HepG2 (cell line): Measurements from ENCODE around the gene ZNF548. TPM values are rescaled to one million over a fixed set of nuclear protein-coding genes. Genes with fewer than 3 reads are reported as not detected.

ENCODE experiments used
- GABPB1 ChIP-seq: IDR thresholded peaks from 2 replicates; pipeline ENCODE4 v1.6.1; 2016; ENCODE audit warnings: mild to moderate bottlenecking, missing genetic modification reagents, moderate library complexity, missing compliant biosample characterization
- MBD4 ChIP-seq: IDR thresholded peaks from 2 replicates; pipeline ENCODE4 v1.6.1; 2012; ENCODE audit warnings: low read length, inconsistent platforms, borderline replicate concordance
- PCBP1 ChIP-seq: fragments of 200-400 bp; formaldehyde crosslinking; IDR thresholded peaks from 2 replicates; pipeline ENCODE4 v1.6.1; 2017; ENCODE audit warnings: mild to moderate bottlenecking, low read depth, low read length, borderline replicate concordance
- POLR2A ChIP-seq, 2 experiments: IDR thresholded peaks; 2 replicates each; pipeline ENCODE4 v1.6.1; 2011; ENCODE audit warnings: low read depth in 2 of 2, low read length in 2 of 2, mild to moderate bottlenecking in 1 of 2, moderate library complexity in 1 of 2; ENCODE audit not compliant: insufficient read depth in 1 of 2
- RAD21 ChIP-seq: fragments of 450-650 bp; formaldehyde crosslinking; IDR thresholded peaks from 2 replicates; pipeline ENCODE4 v1.5.0; 2020; ENCODE audit warnings: mild to moderate bottlenecking
- RARA ChIP-seq: IDR thresholded peaks from 2 replicates; pipeline ENCODE4 v1.6.1; 2016; ENCODE audit warnings: missing genetic modification reagents, missing compliant biosample characterization
- REPIN1 ChIP-seq: sonication (generic); formaldehyde crosslinking; IDR thresholded peaks from 2 replicates; pipeline ENCODE4 v1.8.0; 2022; ENCODE audit warnings: missing genetic modification reagents, low read depth, mild to moderate bottlenecking, borderline replicate concordance
- RFXANK ChIP-seq: IDR thresholded peaks from 2 replicates; pipeline ENCODE4 v1.6.1; 2016
- RXRB ChIP-seq: IDR thresholded peaks from 2 replicates; pipeline ENCODE4 v1.6.1; 2016; ENCODE audit warnings: borderline replicate concordance, missing genetic modification reagents, missing compliant biosample characterization
- SMC3 ChIP-seq: IDR thresholded peaks from 2 replicates; pipeline ENCODE4 v1.6.1; 2011; ENCODE audit warnings: low read length, improper control_type of control experiment
- SP2 ChIP-seq: sonication (generic); formaldehyde crosslinking; IDR thresholded peaks from 2 replicates; pipeline ENCODE4 v1.5.1; 2020; ENCODE audit warnings: mild to moderate bottlenecking, missing genetic modification reagents
- TARDBP ChIP-seq: sonication (generic); formaldehyde crosslinking; IDR thresholded peaks from 2 replicates; pipeline ENCODE4 v1.8.0; 2022; ENCODE audit warnings: mild to moderate bottlenecking, missing genetic modification reagents
- TBX2 ChIP-seq: sonication (generic); formaldehyde crosslinking; IDR thresholded peaks from 2 replicates; pipeline ENCODE4 v1.5.0; 2020; ENCODE audit warnings: missing genetic modification reagents, mild to moderate bottlenecking, borderline replicate concordance
- TMF1 ChIP-seq: sonication (generic); formaldehyde crosslinking; IDR thresholded peaks from 2 replicates; pipeline ENCODE4 v1.8.1; 2022; ENCODE audit warnings: low read depth, missing genetic modification reagents
- XRCC5 ChIP-seq: fragments of 200-400 bp; formaldehyde crosslinking; optimal IDR thresholded peaks from 2 replicates; pipeline ENCODE3; 2017; ENCODE audit warnings: mild to moderate bottlenecking, low read length
- ZFY ChIP-seq: sonication (generic); formaldehyde crosslinking; IDR thresholded peaks from 2 replicates; pipeline ENCODE4 v1.4.0; 2020; ENCODE audit warnings: missing genetic modification reagents
- ZNF143 ChIP-seq: sonication (generic); formaldehyde crosslinking; IDR thresholded peaks from 2 replicates; pipeline ENCODE4 v1.4.0; 2020; ENCODE audit warnings: missing genetic modification reagents
- ZNF263 ChIP-seq: sonication (generic); formaldehyde crosslinking; IDR thresholded peaks from 2 replicates; pipeline ENCODE4 v1.4.0; 2020; ENCODE audit warnings: missing genetic modification reagents
- polyA plus RNA-seq, 8 experiments: library from polyadenylated mRNA; depleted of rRNA in 3 of 8; stranded (reverse) in 7 of 8; unstranded in 1 of 8; fragments of >200 nt; fragmentation: Illumina TruSeq in 4 of 8; extraction: Trizol in 4 of 8; gene quantifications; 2 replicates each; pipeline versions ENCODE4 v1.2.1 to v1.2.3, GENCODE V29; 2011 to 2016; ENCODE audit warnings: low read depth in 4 of 8, missing spikeins in 1 of 8, mixed read lengths in 1 of 8; ENCODE audit not compliant: insufficient read depth in 1 of 8
- total RNA-seq, 5 experiments: library from RNA; depleted of rRNA; stranded (reverse); fragments of >200 nt; fragmentation: Illumina TruSeq; extraction: Trizol; gene quantifications; 2 replicates each; pipeline ENCODE4 v1.2.3, GENCODE V29; 2016; ENCODE audit warnings: low read depth in 1 of 5
- TF ChIP-seq, protein P1 (sequence below): sonication (generic); formaldehyde crosslinking; IDR thresholded peaks from 2 replicates; pipeline ENCODE4 v1.8.0; 2023; ENCODE audit warnings: mild to moderate bottlenecking, missing genetic modification reagents
- TF ChIP-seq, protein P2 (sequence below): sonication (generic); formaldehyde crosslinking; IDR thresholded peaks from 2 replicates; pipeline ENCODE4 v1.5.1; 2020; ENCODE audit warnings: mild to moderate bottlenecking, moderate library complexity, missing genetic modification reagents
- TF ChIP-seq, protein P3 (sequence below): sonication (generic); formaldehyde crosslinking; IDR thresholded peaks from 2 replicates; pipeline ENCODE4 v1.4.0; 2020; ENCODE audit warnings: missing genetic modification reagents, borderline replicate concordance
- TF ChIP-seq, protein P4 (sequence below): sonication (generic); formaldehyde crosslinking; IDR thresholded peaks from 2 replicates; pipeline ENCODE4 v1.8.0; 2022; ENCODE audit warnings: missing genetic modification reagents, low read depth, mild to moderate bottlenecking, borderline replicate concordance
- TF ChIP-seq, protein P5 (sequence below): IDR thresholded peaks from 2 replicates; pipeline ENCODE4 v1.6.1; 2016; ENCODE audit warnings: low read depth, control low read depth

The ZNF548 gene
- total and polyA plus RNA-seq, 2 of the 13 experiments (the other 11 are each of a cell fraction or from before 2014, with no cell fraction given): 19.6 to 24.9 TPM

DNA sequence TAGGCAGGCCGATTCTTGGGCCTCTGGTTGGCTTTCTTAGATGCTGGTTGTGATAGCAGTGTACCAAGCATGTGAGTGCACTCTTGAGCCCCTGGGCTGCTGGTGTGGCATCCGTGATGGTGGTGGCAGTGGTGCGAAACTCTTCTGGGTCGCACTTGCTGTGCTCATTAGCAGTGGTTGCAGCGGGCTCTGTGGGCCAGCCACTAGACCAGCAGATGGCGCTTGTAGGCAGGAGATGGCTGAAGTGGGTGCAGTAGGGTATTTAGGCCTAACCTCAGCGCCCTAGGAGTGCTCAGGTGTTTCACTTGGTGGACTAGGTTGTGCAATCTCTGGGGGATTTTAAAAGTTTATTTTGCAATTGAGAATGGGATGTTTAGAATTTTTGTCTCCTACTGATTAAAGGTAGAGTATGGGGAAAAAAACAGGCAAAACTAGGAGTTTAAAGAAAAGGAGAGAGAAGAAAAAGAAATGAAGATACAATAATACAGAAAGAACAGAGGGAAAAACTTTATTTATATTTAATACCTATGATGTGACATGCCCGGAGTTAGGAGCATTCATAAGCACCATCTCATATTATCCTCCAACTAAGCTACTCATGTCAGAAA, 17.0 kb downstream of the ZNF548 start (continued):
- TF ChIP-seq GABPB1 (CRISPR knock-in tag): peak; percentile 51; the same call in 1 of the 2 replicates
- TF ChIP-seq, protein P1, sequence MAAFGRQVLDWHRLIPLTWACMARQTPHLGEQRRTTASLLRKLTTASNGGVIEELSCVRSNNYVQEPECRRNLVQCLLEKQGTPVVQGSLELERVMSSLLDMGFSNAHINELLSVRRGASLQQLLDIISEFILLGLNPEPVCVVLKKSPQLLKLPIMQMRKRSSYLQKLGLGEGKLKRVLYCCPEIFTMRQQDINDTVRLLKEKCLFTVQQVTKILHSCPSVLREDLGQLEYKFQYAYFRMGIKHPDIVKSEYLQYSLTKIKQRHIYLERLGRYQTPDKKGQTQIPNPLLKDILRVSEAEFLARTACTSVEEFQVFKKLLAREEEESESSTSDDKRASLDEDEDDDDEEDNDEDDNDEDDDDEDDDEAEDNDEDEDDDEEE (CRISPR knock-in tag): no peak
- TF ChIP-seq REPIN1 (CRISPR knock-in tag): 0 out of 2 replicates have a peak, but pooled peaks have one; percentile 82
- TF ChIP-seq, protein P2, sequence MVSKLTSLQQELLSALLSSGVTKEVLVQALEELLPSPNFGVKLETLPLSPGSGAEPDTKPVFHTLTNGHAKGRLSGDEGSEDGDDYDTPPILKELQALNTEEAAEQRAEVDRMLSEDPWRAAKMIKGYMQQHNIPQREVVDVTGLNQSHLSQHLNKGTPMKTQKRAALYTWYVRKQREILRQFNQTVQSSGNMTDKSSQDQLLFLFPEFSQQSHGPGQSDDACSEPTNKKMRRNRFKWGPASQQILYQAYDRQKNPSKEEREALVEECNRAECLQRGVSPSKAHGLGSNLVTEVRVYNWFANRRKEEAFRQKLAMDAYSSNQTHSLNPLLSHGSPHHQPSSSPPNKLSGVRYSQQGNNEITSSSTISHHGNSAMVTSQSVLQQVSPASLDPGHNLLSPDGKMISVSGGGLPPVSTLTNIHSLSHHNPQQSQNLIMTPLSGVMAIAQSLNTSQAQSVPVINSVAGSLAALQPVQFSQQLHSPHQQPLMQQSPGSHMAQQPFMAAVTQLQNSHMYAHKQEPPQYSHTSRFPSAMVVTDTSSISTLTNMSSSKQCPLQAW: peak; percentile 57; the same call in 1 of the 2 replicates
- TF ChIP-seq, protein P3, sequence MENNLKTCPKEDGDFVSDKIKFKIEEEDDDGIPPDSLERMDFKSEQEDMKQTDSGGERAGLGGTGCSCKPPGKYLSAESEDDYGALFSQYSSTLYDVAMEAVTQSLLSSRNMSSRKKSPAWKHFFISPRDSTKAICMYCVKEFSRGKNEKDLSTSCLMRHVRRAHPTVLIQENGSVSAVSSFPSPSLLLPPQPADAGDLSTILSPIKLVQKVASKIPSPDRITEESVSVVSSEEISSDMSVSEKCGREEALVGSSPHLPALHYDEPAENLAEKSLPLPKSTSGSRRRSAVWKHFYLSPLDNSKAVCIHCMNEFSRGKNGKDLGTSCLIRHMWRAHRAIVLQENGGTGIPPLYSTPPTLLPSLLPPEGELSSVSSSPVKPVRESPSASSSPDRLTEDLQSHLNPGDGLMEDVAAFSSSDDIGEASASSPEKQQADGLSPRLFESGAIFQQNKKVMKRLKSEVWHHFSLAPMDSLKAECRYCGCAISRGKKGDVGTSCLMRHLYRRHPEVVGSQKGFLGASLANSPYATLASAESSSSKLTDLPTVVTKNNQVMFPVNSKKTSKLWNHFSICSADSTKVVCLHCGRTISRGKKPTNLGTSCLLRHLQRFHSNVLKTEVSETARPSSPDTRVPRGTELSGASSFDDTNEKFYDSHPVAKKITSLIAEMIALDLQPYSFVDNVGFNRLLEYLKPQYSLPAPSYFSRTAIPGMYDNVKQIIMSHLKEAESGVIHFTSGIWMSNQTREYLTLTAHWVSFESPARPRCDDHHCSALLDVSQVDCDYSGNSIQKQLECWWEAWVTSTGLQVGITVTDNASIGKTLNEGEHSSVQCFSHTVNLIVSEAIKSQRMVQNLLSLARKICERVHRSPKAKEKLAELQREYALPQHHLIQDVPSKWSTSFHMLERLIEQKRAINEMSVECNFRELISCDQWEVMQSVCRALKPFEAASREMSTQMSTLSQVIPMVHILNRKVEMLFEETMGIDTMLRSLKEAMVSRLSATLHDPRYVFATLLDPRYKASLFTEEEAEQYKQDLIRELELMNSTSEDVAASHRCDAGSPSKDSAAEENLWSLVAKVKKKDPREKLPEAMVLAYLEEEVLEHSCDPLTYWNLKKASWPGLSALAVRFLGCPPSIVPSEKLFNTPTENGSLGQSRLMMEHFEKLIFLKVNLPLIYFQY (CRISPR knock-in tag): peak; percentile 88; the same call in 1 of the 2 replicates
- TF ChIP-seq SMC3: peak; percentile 81
- TF ChIP-seq POLR2A (IDR thresholded peaks at IDR 0.05; ENCODE audit: insufficient read depth in 1 of 2, low read depth in 2 of 2, low read length in 2 of 2): no peak
- peak; percentile 85 for TF ChIP-seq RAD21 (CRISPR knock-in tag)
- peak; percentile 62; the same call in 1 of the 2 replicates for TF ChIP-seq ZNF143
- TF ChIP-seq XRCC5: peak; percentile 92
- TF ChIP-seq SP2 (CRISPR knock-in tag): no peak
- TF ChIP-seq ZFY (CRISPR knock-in tag): peak; percentile 77
- TF ChIP-seq, protein P4, sequence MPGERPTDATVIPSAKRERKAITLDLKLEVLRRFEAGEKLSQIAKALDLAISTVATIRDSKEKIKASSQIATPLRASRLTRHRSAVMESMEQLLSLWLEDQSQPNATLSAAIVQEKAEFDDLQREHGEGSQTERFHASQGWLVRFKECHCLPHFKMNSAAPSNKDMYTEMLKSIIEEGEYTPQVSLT: no peak
- 0 out of 2 replicates have a peak, but pooled peaks have one; percentile 38 for TF ChIP-seq RXRB
- no peak for TF ChIP-seq PCBP1
- 0 out of 2 replicates have a peak, but pooled peaks have one; percentile 21 for TF ChIP-seq ZNF263 (CRISPR knock-in tag)
- no peak for TF ChIP-seq TMF1 (CRISPR knock-in tag)
- TF ChIP-seq RARA: no peak
- TF ChIP-seq, protein P5, sequence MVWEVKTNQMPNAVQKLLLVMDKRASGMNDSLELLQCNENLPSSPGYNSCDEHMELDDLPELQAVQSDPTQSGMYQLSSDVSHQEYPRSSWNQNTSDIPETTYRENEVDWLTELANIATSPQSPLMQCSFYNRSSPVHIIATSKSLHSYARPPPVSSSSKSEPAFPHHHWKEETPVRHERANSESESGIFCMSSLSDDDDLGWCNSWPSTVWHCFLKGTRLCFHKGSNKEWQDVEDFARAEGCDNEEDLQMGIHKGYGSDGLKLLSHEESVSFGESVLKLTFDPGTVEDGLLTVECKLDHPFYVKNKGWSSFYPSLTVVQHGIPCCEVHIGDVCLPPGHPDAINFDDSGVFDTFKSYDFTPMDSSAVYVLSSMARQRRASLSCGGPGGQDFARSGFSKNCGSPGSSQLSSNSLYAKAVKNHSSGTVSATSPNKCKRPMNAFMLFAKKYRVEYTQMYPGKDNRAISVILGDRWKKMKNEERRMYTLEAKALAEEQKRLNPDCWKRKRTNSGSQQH (CRISPR knock-in tag): no peak
- 0 out of 2 replicates have a peak, but pooled peaks have one; percentile 22 for TF ChIP-seq TBX2
- no peak for TF ChIP-seq MBD4
- TF ChIP-seq TARDBP: 0 out of 2 replicates have a peak, but pooled peaks have one; percentile 32
- no peak for TF ChIP-seq RFXANK (CRISPR knock-in tag)
